ENCODE results near the gene RASEF. TPM values are rescaled to one million over a fixed set of nuclear protein-coding genes. Genes with fewer than 3 reads are reported as not detected.

RASEF gene
- total RNA-seq, 1 experiment from 2014 or later: 2.2 TPM

DNA sequence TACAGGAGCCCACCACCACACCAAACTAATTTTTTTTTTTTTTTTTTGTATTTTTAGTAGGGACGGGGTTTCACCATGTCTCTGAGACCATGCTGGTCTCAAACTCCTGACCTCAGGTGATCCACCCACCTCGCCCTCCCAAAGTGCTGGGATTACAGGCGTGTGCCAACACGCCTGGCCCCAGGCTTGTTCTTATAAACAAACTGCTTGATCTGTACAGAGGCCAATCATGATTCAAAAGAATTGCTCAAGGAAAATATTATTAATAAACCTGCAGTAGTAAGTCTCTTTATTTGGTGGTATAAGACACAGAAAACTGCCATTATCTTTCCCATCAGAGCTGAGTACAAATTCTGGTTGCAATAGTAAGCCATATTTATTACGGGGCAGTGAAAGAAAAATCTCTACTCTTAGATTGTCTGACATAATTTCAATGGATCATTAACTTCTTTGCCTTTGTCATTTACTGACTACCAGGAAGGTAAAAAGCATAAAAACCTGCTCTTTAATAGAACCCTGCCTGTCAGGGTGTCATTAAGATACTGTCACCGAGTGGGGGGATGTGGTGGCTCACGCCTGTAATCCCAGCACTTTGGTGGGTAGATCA is 33.3 kb downstream of the RASEF start:
- Mint-ChIP-seq H3K9me3 (no peaks in the 10 kb centered on the region), H3K27ac (no peak overlapping the region), H3K4me3 (no peak overlapping the region), H3K4me1 (no peaks in the 10 kb centered on the region), H3K27me3 (ENCODE audit: low read depth) (no peaks in the 10 kb centered on the region), H3K36me3 (ENCODE audit: insufficient read depth in 1 of 3, low read depth in 3 of 3) (no peaks in the 10 kb centered on the region)
- H3K23ac ChIP-seq (ENCODE audit: insufficient read length, low read depth, low read length): no peak overlapping the region
- no peaks in the 10 kb centered on the region for H3K79me1 ChIP-seq (ENCODE audit: insufficient read depth, low read depth, low read length, poor library complexity, severe bottlenecking)
- H2BK120ac ChIP-seq (ENCODE audit: low read depth, low read length, poor library complexity, severe bottlenecking): no peak overlapping the region
- H4K20me1 ChIP-seq (ENCODE audit: control insufficient read depth, insufficient read depth, insufficient read length): no peaks in the 10 kb centered on the region
- no peak overlapping the region for H3T11ph ChIP-seq (ENCODE audit: low read length)
- H3K56ac ChIP-seq (ENCODE audit: insufficient read length, low read depth, low read length): no peak overlapping the region
- H4K91ac ChIP-seq (ENCODE audit: insufficient read length, low read depth, low read length): no peak overlapping the region
- DNase-seq: no peak
- H2AK5ac ChIP-seq (ENCODE audit: insufficient read length, low read length): no peak overlapping the region
- no peaks in the 10 kb centered on the region for H3K27me3 ChIP-seq (ENCODE audit: insufficient read depth, low read length)
- H3K9me3 ChIP-seq (ENCODE audit: control insufficient read depth, low read depth, low read length): no peaks in the 10 kb centered on the region
- no peak overlapping the region for H3K14ac ChIP-seq (ENCODE audit: insufficient read depth, low read length)
- no peaks in the 10 kb centered on the region for H3K23me2 ChIP-seq (ENCODE audit: insufficient read length, low read depth, low read length, poor library complexity, severe bottlenecking)
- no peak overlapping the region for H3K4ac ChIP-seq (ENCODE audit: low read depth, low read length)
- TF ChIP-seq, protein P1, sequence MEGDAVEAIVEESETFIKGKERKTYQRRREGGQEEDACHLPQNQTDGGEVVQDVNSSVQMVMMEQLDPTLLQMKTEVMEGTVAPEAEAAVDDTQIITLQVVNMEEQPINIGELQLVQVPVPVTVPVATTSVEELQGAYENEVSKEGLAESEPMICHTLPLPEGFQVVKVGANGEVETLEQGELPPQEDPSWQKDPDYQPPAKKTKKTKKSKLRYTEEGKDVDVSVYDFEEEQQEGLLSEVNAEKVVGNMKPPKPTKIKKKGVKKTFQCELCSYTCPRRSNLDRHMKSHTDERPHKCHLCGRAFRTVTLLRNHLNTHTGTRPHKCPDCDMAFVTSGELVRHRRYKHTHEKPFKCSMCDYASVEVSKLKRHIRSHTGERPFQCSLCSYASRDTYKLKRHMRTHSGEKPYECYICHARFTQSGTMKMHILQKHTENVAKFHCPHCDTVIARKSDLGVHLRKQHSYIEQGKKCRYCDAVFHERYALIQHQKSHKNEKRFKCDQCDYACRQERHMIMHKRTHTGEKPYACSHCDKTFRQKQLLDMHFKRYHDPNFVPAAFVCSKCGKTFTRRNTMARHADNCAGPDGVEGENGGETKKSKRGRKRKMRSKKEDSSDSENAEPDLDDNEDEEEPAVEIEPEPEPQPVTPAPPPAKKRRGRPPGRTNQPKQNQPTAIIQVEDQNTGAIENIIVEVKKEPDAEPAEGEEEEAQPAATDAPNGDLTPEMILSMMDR (conservative IDR thresholded peaks at IDR 0.05): no peak
- no peak overlapping the region for H2BK15ac ChIP-seq (ENCODE audit: low read depth, low read length)
- no peak overlapping the region for H2BK12ac ChIP-seq (ENCODE audit: insufficient read length, low read depth, low read length)
- no peak overlapping the region for H3K4me2 ChIP-seq (ENCODE audit: insufficient read depth, insufficient read length, low read length)
- H2AFZ ChIP-seq (ENCODE audit: low read length): no peak overlapping the region
- no peak overlapping the region for H4K5ac ChIP-seq (ENCODE audit: insufficient read length, low read depth, low read length)
- no peak overlapping the region for H2BK20ac ChIP-seq (ENCODE audit: low read depth, low read length, poor library complexity, severe bottlenecking)
- H3K27ac ChIP-seq (ENCODE audit: insufficient read length, low read depth, low read length): no peak overlapping the region
- no CpG with 5 or more reads among the region's 7 CpGs for WGBS (ENCODE audit: extremely low coverage, insufficient read length, low lambda C conversion rate)
- no peaks in the 10 kb centered on the region for H3K79me2 ChIP-seq (ENCODE audit: insufficient read depth, low read length)
- H2BK5ac ChIP-seq (ENCODE audit: insufficient read length, low read length): no peak overlapping the region
- H3K9ac ChIP-seq (ENCODE audit: extremely low read depth, insufficient read length, low read length): no peak overlapping the region
- no peaks in the 10 kb centered on the region for H3K4me1 ChIP-seq (ENCODE audit: insufficient read depth, low read length)
- no peak overlapping the region for H3K18ac ChIP-seq (ENCODE audit: insufficient read length, low read depth, low read length)
- H4K8ac ChIP-seq (replicated peaks; ENCODE audit: insufficient read length, low read depth, low read length): no peak overlapping the region

Measured in H9 (cell line).